Trophoblast cell (in vitro differentiated cells and primary cell): ENCODE measurements around the gene ACY1.
"Not testable (repeated sequence)": the region's sequence is repeated elsewhere in the genome, so short reads cannot be mapped to it uniquely, and the experiment has no call there.

ENCODE experiments used
- DNase-seq, 2 donors: peaks; one replicate each; pipeline ENCODE4 v3.0.0-alpha.2; 2016
- H2AFZ ChIP-seq: 2 replicates; pipeline ENCODE4 v1.6.1; 2013; ENCODE audit warnings: low read length, moderate library complexity, mild to moderate bottlenecking; ENCODE audit not compliant: insufficient read depth, poor library complexity
- H2AK5ac ChIP-seq: 2 replicates; pipeline ENCODE4 v1.6.1; 2013; ENCODE audit warnings: mild to moderate bottlenecking, low read length
- H2BK120ac ChIP-seq: 2 replicates; pipeline ENCODE4 v1.6.1; 2013; ENCODE audit warnings: low read length, mild to moderate bottlenecking, moderate library complexity; ENCODE audit not compliant: insufficient read depth, poor library complexity
- H2BK12ac ChIP-seq: 2 replicates; pipeline ENCODE4 v1.6.1; 2013; ENCODE audit warnings: mild to moderate bottlenecking, low read length, moderate library complexity
- H2BK5ac ChIP-seq: 2 replicates; pipeline ENCODE4 v1.6.1; 2013; ENCODE audit warnings: low read length, low read depth, moderate library complexity, mild to moderate bottlenecking; ENCODE audit not compliant: poor library complexity
- H3K14ac ChIP-seq: 2 replicates; pipeline ENCODE4 v1.6.1; 2013; ENCODE audit warnings: mild to moderate bottlenecking, low read length
- H3K18ac ChIP-seq: 2 replicates; pipeline ENCODE4 v1.6.1; 2013; ENCODE audit warnings: mild to moderate bottlenecking, low read length
- H3K23ac ChIP-seq: 2 replicates; pipeline ENCODE4 v1.6.1; 2013; ENCODE audit warnings: low read length
- H3K27ac ChIP-seq: 2 replicates; pipeline ENCODE4 v1.5.1; 2013; ENCODE audit warnings: low read depth, mild to moderate bottlenecking, inconsistent platforms, low read length, moderate library complexity
- H3K27me3 ChIP-seq: 2 replicates; pipeline ENCODE4 v1.6.1; 2013; ENCODE audit warnings: inconsistent platforms, mild to moderate bottlenecking, low read length, moderate library complexity; ENCODE audit not compliant: insufficient read depth
- H3K36me3 ChIP-seq, 2 experiments: 1 replicate in 1 of 2; 2 replicates in 1 of 2; pipeline ENCODE4 v1.6.1; 2013; ENCODE audit warnings: low read length in 2 of 2, mild to moderate bottlenecking in 2 of 2, moderate library complexity in 1 of 2; ENCODE audit not compliant: insufficient read depth in 2 of 2, control insufficient read depth in 1 of 2
- H3K4ac ChIP-seq: 2 replicates; pipeline ENCODE4 v1.6.1; 2013; ENCODE audit warnings: low read depth, mild to moderate bottlenecking, low read length, moderate library complexity
- H3K4me1 ChIP-seq, 2 experiments: 1 replicate in 1 of 2; 2 replicates in 1 of 2; pipeline ENCODE4 v1.6.1; 2013; ENCODE audit warnings: low read length in 2 of 2, mild to moderate bottlenecking in 2 of 2, moderate library complexity in 1 of 2; ENCODE audit not compliant: insufficient read depth in 2 of 2, control insufficient read depth in 1 of 2
- H3K4me2 ChIP-seq: 2 replicates; pipeline ENCODE4 v1.6.1; 2013; ENCODE audit warnings: inconsistent platforms, mild to moderate bottlenecking, low read length, moderate library complexity
- H3K4me3 ChIP-seq: 2 replicates; pipeline ENCODE4 v1.5.1; 2013; ENCODE audit warnings: mild to moderate bottlenecking, low read depth, low read length, inconsistent platforms
- H3K79me1 ChIP-seq: one replicate; pipeline ENCODE4 v1.6.1; 2013; ENCODE audit warnings: low read length
- H3K79me2 ChIP-seq: 2 replicates; pipeline ENCODE4 v1.6.1; 2013; ENCODE audit warnings: low read length, mild to moderate bottlenecking; ENCODE audit not compliant: control insufficient read depth, insufficient read depth, poor library complexity
- H3K9ac ChIP-seq: 2 replicates; pipeline ENCODE4 v1.6.1; 2013; ENCODE audit warnings: mild to moderate bottlenecking, low read length
- H3K9me3 ChIP-seq: 2 replicates; pipeline ENCODE4 v1.6.1; 2013; ENCODE audit warnings: low read depth, mild to moderate bottlenecking, control low read depth, inconsistent platforms, low read length; ENCODE audit not compliant: insufficient read depth
- H4K12ac ChIP-seq: 2 replicates; pipeline ENCODE4 v1.6.1; 2013; ENCODE audit warnings: low read depth, mild to moderate bottlenecking, low read length, moderate library complexity
- H4K8ac ChIP-seq: 2 replicates; pipeline ENCODE4 v1.6.1; 2013; ENCODE audit warnings: low read depth, mild to moderate bottlenecking, low read length, moderate library complexity
- H4K91ac ChIP-seq: one replicate; pipeline ENCODE4 v1.6.1; 2013; ENCODE audit warnings: low read depth, mild to moderate bottlenecking, low read length, moderate library complexity
- WGBS: extraction: QIAGEN DNeasy Blood & Tissue Kit; methylation state at CpG from one replicate; pipeline ENCODE4 v1.1.7; 2013; ENCODE audit warnings: missing lambda C conversion rate; ENCODE audit not compliant: insufficient read length, insufficient coverage; ENCODE audit errors: extremely low coverage; 5-methylcytosine and 5-hydroxymethylcytosine counted together

The ACY1 gene

DNA sequence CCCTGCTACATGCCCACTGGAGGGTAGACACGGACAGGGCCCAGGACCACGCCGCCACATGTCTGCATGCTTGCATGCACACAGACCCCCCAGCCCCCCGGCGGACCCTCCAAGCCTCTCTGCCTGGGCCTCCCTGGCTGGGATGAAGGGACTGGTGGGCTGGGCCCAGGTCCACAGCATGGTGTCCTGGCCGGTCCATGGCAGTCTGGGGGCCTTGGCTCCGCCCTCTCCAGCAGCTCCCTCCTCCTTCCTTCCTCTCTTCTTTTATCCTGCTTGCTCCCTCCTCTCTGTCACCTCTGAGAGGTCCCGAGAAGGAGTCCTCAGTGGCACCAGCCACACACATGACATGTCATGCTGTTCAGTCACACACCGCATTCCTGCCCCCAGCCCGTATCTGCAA is 48.6 kb downstream of the ACY1 start:
- Histone ChIP-seq H2BK5ac (no peak overlapping the region), H3K23ac (no peak overlapping the region), H3K79me2 (no peaks in the 10 kb centered on the region), H4K91ac (no peak overlapping the region), H2BK120ac (no peak overlapping the region), H3K9me3 (peaks cover 3% of the 10 kb centered on the region), H3K4me2 (no peak overlapping the region), H4K8ac (no peak overlapping the region), H2BK12ac (no peak overlapping the region), H3K79me1 (no peaks in the 10 kb centered on the region), H3K27ac (no peak overlapping the region), H3K4me1 (peaks cover 10 to 15% of the 10 kb centered on the region in 2 experiments), H2AFZ (no peak overlapping the region), H2AK5ac (no peak overlapping the region), H3K36me3 (no peaks in the 10 kb centered on the region), H4K12ac (no peak overlapping the region), H3K18ac (no peak overlapping the region), H3K27me3 (no peaks in the 10 kb centered on the region), H3K4ac (no peak overlapping the region), H3K14ac (no peak overlapping the region), H3K4me3 (no peak overlapping the region), H3K9ac (no peak overlapping the region)
- WGBS = no CpG with 5 or more reads among the region's 10 CpGs
- no peak for DNase-seq

DNA sequence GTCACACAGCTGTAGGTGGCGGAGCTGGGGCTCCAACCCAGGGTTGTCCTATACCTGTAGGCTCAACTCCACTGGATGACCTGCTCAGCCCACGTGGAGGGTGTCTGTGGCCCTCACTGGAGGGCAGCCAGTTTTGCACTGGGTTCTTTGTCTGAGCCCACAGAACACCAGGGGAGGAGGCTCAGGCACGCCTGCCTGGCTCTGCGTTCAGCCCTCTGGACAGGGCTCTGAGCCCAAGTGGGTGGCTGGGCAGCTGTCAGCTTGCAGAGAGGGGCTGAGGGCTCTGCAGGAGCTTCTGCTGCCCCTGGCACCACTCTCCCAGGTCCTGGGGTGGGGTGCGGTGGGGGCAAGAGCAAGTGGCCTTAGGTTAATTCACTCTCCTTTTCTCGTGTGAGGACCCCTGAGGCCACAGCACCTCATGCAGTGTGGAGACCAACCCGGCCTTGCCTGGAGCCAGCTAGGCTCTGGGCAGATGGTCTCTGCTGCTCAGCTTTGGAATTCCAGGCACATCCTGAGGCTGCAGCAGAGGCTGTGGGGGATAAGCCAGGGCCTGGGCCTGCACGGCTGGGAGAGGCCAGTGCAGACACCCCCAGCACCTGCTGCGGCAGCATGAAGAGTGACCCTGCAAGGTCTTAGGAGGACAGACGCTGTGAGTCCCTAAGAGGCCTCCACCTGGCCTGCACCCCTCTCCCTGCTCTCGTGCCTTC is 49.5 kb downstream of the ACY1 start:
- no peak overlapping the region for H2BK5ac ChIP-seq
- no peaks in the 10 kb centered on the region for H3K27me3 ChIP-seq
- H3K4me2 ChIP-seq = no peak overlapping the region
- H3K9ac ChIP-seq = no peak overlapping the region
- peaks cover 10 to 15% of the 10 kb centered on the region in 2 experiments for H3K4me1 ChIP-seq
- H3K14ac ChIP-seq = no peak overlapping the region
- H3K36me3 ChIP-seq = no peaks in the 10 kb centered on the region
- no peak overlapping the region for H2AFZ ChIP-seq
- H2BK12ac ChIP-seq = no peak overlapping the region
- no CpG with 5 or more reads among the region's 11 CpGs for WGBS
- no peak overlapping the region for H4K91ac ChIP-seq
- no peak overlapping the region for H3K4me3 ChIP-seq
- no peak for DNase-seq
- peaks cover 3% of the 10 kb centered on the region for H3K9me3 ChIP-seq
- H2BK120ac ChIP-seq = no peak overlapping the region
- no peak overlapping the region for H2AK5ac ChIP-seq
- no peak overlapping the region for H4K12ac ChIP-seq
- no peaks in the 10 kb centered on the region for H3K79me2 ChIP-seq
- no peak overlapping the region for H3K23ac ChIP-seq
- H3K4ac ChIP-seq = no peak overlapping the region
- no peak overlapping the region for H3K18ac ChIP-seq
- no peaks in the 10 kb centered on the region for H3K79me1 ChIP-seq
- H3K27ac ChIP-seq = no peak overlapping the region
- no peak overlapping the region for H4K8ac ChIP-seq

DNA sequence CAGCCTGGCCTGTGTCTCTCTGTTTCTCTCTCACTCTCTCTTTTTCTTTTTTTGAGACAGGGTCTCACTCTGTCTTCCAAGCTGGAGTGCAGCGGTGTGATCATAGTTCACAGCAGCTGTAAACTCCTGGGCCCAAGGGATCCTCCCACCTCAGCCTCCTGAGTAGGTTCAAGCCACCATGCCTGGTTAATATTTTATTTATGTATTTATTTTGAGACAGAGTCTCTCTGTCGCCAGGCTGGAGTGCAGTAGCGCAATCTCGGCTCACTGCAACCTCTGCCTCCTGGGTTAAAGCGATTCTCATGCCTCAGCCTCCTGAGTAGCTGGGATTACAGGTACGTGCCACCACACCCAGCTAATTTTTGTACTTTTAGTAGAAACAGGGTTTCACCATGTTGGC is 50.4 kb downstream of the ACY1 start:
- not testable (repeated sequence) for H3K79me1 ChIP-seq, H2AFZ ChIP-seq, H2BK5ac ChIP-seq, H3K27ac ChIP-seq, H3K4me2 ChIP-seq, H4K91ac ChIP-seq, H4K12ac ChIP-seq, H2AK5ac ChIP-seq, H3K9me3 ChIP-seq, H3K9ac ChIP-seq, H3K36me3 ChIP-seq, H3K18ac ChIP-seq, H3K79me2 ChIP-seq, H3K27me3 ChIP-seq, H2BK12ac ChIP-seq, DNase-seq, H3K23ac ChIP-seq, H3K4ac ChIP-seq, H2BK120ac ChIP-seq, H4K8ac ChIP-seq, H3K14ac ChIP-seq, H3K4me3 ChIP-seq
- WGBS = no CpG with 5 or more reads among the region's 6 CpGs
- peaks cover 10 to 11% of the 10 kb centered on the region in 2 experiments for H3K4me1 ChIP-seq

DNA sequence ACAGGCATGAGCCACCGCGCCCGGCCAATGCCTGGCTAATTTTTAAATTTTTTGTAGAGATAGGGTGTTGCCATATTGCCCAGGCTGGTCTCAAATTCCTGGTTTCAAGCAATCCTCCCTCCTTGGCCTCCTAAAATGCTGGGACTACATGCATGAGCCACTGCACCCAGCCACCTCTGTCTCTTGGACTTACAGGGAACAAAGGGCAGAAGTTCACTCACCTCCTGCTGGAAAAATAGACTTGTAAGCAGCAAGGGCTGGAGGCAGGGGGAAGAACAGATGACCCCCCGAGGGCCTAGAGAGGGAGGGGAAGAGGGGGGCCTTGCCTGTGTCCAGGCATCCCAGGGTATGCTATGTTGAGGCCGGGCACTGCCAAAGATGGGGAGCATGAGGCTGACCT is 50.9 kb downstream of the ACY1 start:
- H3K18ac ChIP-seq = no peak overlapping the region
- H3K9ac ChIP-seq = no peak overlapping the region
- H3K4me3 ChIP-seq = no peak overlapping the region
- no peaks in the 10 kb centered on the region for H3K79me1 ChIP-seq
- H2AFZ ChIP-seq = no peak overlapping the region
- no peak overlapping the region for H4K91ac ChIP-seq
- no peaks in the 10 kb centered on the region for H3K36me3 ChIP-seq
- no peak overlapping the region for H4K8ac ChIP-seq
- no peak overlapping the region for H2AK5ac ChIP-seq
- no peak for DNase-seq
- H3K14ac ChIP-seq = no peak overlapping the region
- H3K79me2 ChIP-seq = no peaks in the 10 kb centered on the region
- H3K4me1 ChIP-seq = peaks cover 8 to 10% of the 10 kb centered on the region in 2 experiments
- H3K4ac ChIP-seq = no peak overlapping the region
- peaks cover 5% of the 10 kb centered on the region for H3K9me3 ChIP-seq
- H4K12ac ChIP-seq = no peak overlapping the region
- no peak overlapping the region for H2BK120ac ChIP-seq
- H3K27ac ChIP-seq = no peak overlapping the region
- no peak overlapping the region for H2BK12ac ChIP-seq
- H3K23ac ChIP-seq = no peak overlapping the region
- no CpG with 5 or more reads among the region's 5 CpGs for WGBS
- no peak overlapping the region for H3K4me2 ChIP-seq
- no peaks in the 10 kb centered on the region for H3K27me3 ChIP-seq
- no peak overlapping the region for H2BK5ac ChIP-seq
